ENCODE measurements around the gene FNBP1L. TPM values are rescaled to one million over a fixed set of nuclear protein-coding genes. Genes with fewer than 3 reads are reported as not detected.

FNBP1L gene
- total RNA-seq, 1 donor from 2014 or later, result 14.9 TPM

Other genes with a start within 250 kb of the FNBP1L start
- gene DR1, start 102.2 kb upstream of the FNBP1L start, total RNA-seq, result 82.4 and 97.3 TPM in 2 replicates
- 46.6 and 59.6 TPM in 2 replicates for gene BCAR3, start 233.7 kb downstream of the FNBP1L start, total RNA-seq